ENCODE data around the gene GRHPR.
"Not testable (repeated sequence)": the region's sequence is repeated elsewhere in the genome, so short reads cannot be mapped to it uniquely, and the experiment has no call there.

Gene GRHPR

GRCh38 chr9:37464426-37465248, 42.1 kb downstream of the GRHPR start:
- Histone ChIP-seq H3K36me3 (ENCODE audit: control insufficient read depth, insufficient read depth, low read length) (no peaks in the 10 kb centered on the region), H3K27ac (ENCODE audit: low read length) (no peak overlapping the region), H3K27me3 (ENCODE audit: control insufficient read depth, insufficient read depth, low read length) (no peaks in the 10 kb centered on the region), H3K9me3 (ENCODE audit: control insufficient read depth, insufficient read depth, low read length) (no peaks in the 10 kb centered on the region), H3K4me3 (ENCODE audit: low read length) (peak overlapping the region; percentile 92), H3K4me1 (ENCODE audit: control insufficient read depth, insufficient read depth, low read length) (no peaks in the 10 kb centered on the region)
- no CpG with 5 or more reads among the region's 47 CpGs for WGBS (ENCODE audit: insufficient coverage, insufficient read length)
- DNase-seq (ENCODE audit: low read depth, low spot score), result no peak

- no peaks in the 10 kb centered on the region for H3K9me3 ChIP-seq (ENCODE audit: control insufficient read depth, insufficient read depth, low read length)
- no peaks in the 10 kb centered on the region for H3K27me3 ChIP-seq (ENCODE audit: control insufficient read depth, insufficient read depth, low read length)
- DNase-seq (ENCODE audit: low read depth, low spot score), result peak; percentile 96
- H3K36me3 ChIP-seq (ENCODE audit: control insufficient read depth, insufficient read depth, low read length), result no peaks in the 10 kb centered on the region
- H3K4me1 ChIP-seq (ENCODE audit: control insufficient read depth, insufficient read depth, low read length), result no peaks in the 10 kb centered on the region
- H3K27ac ChIP-seq (ENCODE audit: low read length), result peak within 1 kb of the TSS; percentile 21
- peak within 1 kb of the TSS; percentile 92 for H3K4me3 ChIP-seq (ENCODE audit: low read length)
- WGBS (ENCODE audit: insufficient coverage, insufficient read length), result no CpG with 5 or more reads among the region's 52 CpGs
Measured at GRCh38 chr9:37465249-37466036, 42.9 kb downstream of the GRHPR start, which contains the start of gene ZBTB5. TSS of gene ZBTB5 (minus strand) at chr9:37465450. CDS start at chr9:37442551, 22,899 bp downstream.

- Histone ChIP-seq H3K36me3 (ENCODE audit: control insufficient read depth, insufficient read depth, low read length) (no peaks in the 10 kb centered on the region), H3K27me3 (ENCODE audit: control insufficient read depth, insufficient read depth, low read length) (no peaks in the 10 kb centered on the region), H3K27ac (ENCODE audit: low read length) (peak overlapping the region; percentile 21), H3K9me3 (ENCODE audit: control insufficient read depth, insufficient read depth, low read length) (no peaks in the 10 kb centered on the region), H3K4me1 (ENCODE audit: control insufficient read depth, insufficient read depth, low read length) (no peaks in the 10 kb centered on the region), H3K4me3 (ENCODE audit: low read length) (peak overlapping the region; percentile 39; the same call in 1 of the 2 replicates)
- no CpG with 5 or more reads among the region's 47 CpGs for whole genome bisulfite sequencing (ENCODE audit: insufficient coverage, insufficient read length)
- no peak for DNase-seq (ENCODE audit: low read depth, low spot score)
Measured at GRCh38 chr9:37466037-37466709, 43.7 kb downstream of the GRHPR start.

- not testable (repeated sequence) for DNase-seq (ENCODE audit: low read depth, low spot score); H3K27ac ChIP-seq (ENCODE audit: low read length); H3K27me3 ChIP-seq (ENCODE audit: control insufficient read depth, insufficient read depth, low read length); H3K4me1 ChIP-seq (ENCODE audit: control insufficient read depth, insufficient read depth, low read length); H3K4me3 ChIP-seq (ENCODE audit: low read length); H3K36me3 ChIP-seq (ENCODE audit: control insufficient read depth, insufficient read depth, low read length); H3K9me3 ChIP-seq (ENCODE audit: control insufficient read depth, insufficient read depth, low read length)
- no CpG with 5 or more reads among the region's 17 CpGs for WGBS (ENCODE audit: insufficient coverage, insufficient read length)
Measured at GRCh38 chr9:37467530-37467929, 45.0 kb downstream of the GRHPR start.

- Histone ChIP-seq H3K27me3 (ENCODE audit: control insufficient read depth, insufficient read depth, low read length) (no peaks in the 10 kb centered on the region), H3K4me1 (ENCODE audit: control insufficient read depth, insufficient read depth, low read length) (no peaks in the 10 kb centered on the region), H3K27ac (ENCODE audit: low read length) (no peak overlapping the region), H3K36me3 (ENCODE audit: control insufficient read depth, insufficient read depth, low read length) (no peaks in the 10 kb centered on the region), H3K9me3 (ENCODE audit: control insufficient read depth, insufficient read depth, low read length) (no peaks in the 10 kb centered on the region), H3K4me3 (ENCODE audit: low read length) (no peak overlapping the region)
- no CpG with 5 or more reads among the region's 6 CpGs for WGBS (ENCODE audit: insufficient coverage, insufficient read length)
- DNase-seq (ENCODE audit: low read depth, low spot score), result no peak
Measured at GRCh38 chr9:37468620-37469019, 46.1 kb downstream of the GRHPR start.

- no peak overlapping the region for H3K4me3 ChIP-seq (ENCODE audit: low read length)
- peak; percentile 77 for DNase-seq (ENCODE audit: low read depth, low spot score)
Measured at GRCh38 chr9:37471942-37472684, 49.6 kb downstream of the GRHPR start.

GRCh38 chr9:37473982-37474381, 51.5 kb downstream of the GRHPR start:
- H3K27ac ChIP-seq (ENCODE audit: low read length); H3K4me3 ChIP-seq (ENCODE audit: low read length); H3K4me1 ChIP-seq (ENCODE audit: control insufficient read depth, insufficient read depth, low read length); H3K9me3 ChIP-seq (ENCODE audit: control insufficient read depth, insufficient read depth, low read length); H3K36me3 ChIP-seq (ENCODE audit: control insufficient read depth, insufficient read depth, low read length); DNase-seq (ENCODE audit: low read depth, low spot score); H3K27me3 ChIP-seq (ENCODE audit: control insufficient read depth, insufficient read depth, low read length): not testable (repeated sequence)
- no CpG with 5 or more reads among the region's 6 CpGs for WGBS (ENCODE audit: insufficient coverage, insufficient read length)

More at GRCh38 chr9:37471942-37472684, 49.6 kb downstream of the GRHPR start:
- Histone ChIP-seq H3K4me1 (ENCODE audit: control insufficient read depth, insufficient read depth, low read length) (no peaks in the 10 kb centered on the region), H3K27me3 (ENCODE audit: control insufficient read depth, insufficient read depth, low read length) (no peaks in the 10 kb centered on the region), H3K9me3 (ENCODE audit: control insufficient read depth, insufficient read depth, low read length) (no peaks in the 10 kb centered on the region), H3K27ac (ENCODE audit: low read length) (no peak overlapping the region), H3K36me3 (ENCODE audit: control insufficient read depth, insufficient read depth, low read length) (no peaks in the 10 kb centered on the region)
- no CpG with 5 or more reads among the region's 7 CpGs for WGBS (ENCODE audit: insufficient coverage, insufficient read length)

- H3K27me3 ChIP-seq (ENCODE audit: control insufficient read depth, insufficient read depth, low read length), result no peaks in the 10 kb centered on the region
Measured at GRCh38 chr9:37474438-37474837, 51.9 kb downstream of the GRHPR start.

GRCh38 chr9:37476930-37477329, 54.4 kb downstream of the GRHPR start:
- DNase-seq (ENCODE audit: low read depth, low spot score), result no peak
- no CpG with 5 or more reads among the region's 11 CpGs for WGBS (ENCODE audit: insufficient coverage, insufficient read length)
- Histone ChIP-seq H3K4me3 (ENCODE audit: low read length) (no peak overlapping the region), H3K4me1 (ENCODE audit: control insufficient read depth, insufficient read depth, low read length) (no peaks in the 10 kb centered on the region), H3K9me3 (ENCODE audit: control insufficient read depth, insufficient read depth, low read length) (no peaks in the 10 kb centered on the region), H3K27ac (ENCODE audit: low read length) (no peak overlapping the region), H3K36me3 (ENCODE audit: control insufficient read depth, insufficient read depth, low read length) (no peaks in the 10 kb centered on the region), H3K27me3 (ENCODE audit: control insufficient read depth, insufficient read depth, low read length) (no peaks in the 10 kb centered on the region)

More at GRCh38 chr9:37474438-37474837, 51.9 kb downstream of the GRHPR start:
- no peak overlapping the region for H3K27ac ChIP-seq (ENCODE audit: low read length)
- H3K36me3 ChIP-seq (ENCODE audit: control insufficient read depth, insufficient read depth, low read length), result no peaks in the 10 kb centered on the region
- H3K9me3 ChIP-seq (ENCODE audit: control insufficient read depth, insufficient read depth, low read length), result no peaks in the 10 kb centered on the region
- no peak for DNase-seq (ENCODE audit: low read depth, low spot score)
- no peak overlapping the region for H3K4me3 ChIP-seq (ENCODE audit: low read length)
- H3K4me1 ChIP-seq (ENCODE audit: control insufficient read depth, insufficient read depth, low read length), result no peaks in the 10 kb centered on the region
- WGBS (ENCODE audit: insufficient coverage, insufficient read length), result 100% methylated on average over 1 of the region's 3 CpGs

GRCh38 chr9:37477443-37477842, 54.9 kb downstream of the GRHPR start:
- not testable (repeated sequence) for H3K4me3 ChIP-seq (ENCODE audit: low read length); H3K4me1 ChIP-seq (ENCODE audit: control insufficient read depth, insufficient read depth, low read length); H3K9me3 ChIP-seq (ENCODE audit: control insufficient read depth, insufficient read depth, low read length); H3K27me3 ChIP-seq (ENCODE audit: control insufficient read depth, insufficient read depth, low read length); H3K36me3 ChIP-seq (ENCODE audit: control insufficient read depth, insufficient read depth, low read length); H3K27ac ChIP-seq (ENCODE audit: low read length); DNase-seq (ENCODE audit: low read depth, low spot score)
- WGBS (ENCODE audit: insufficient coverage, insufficient read length), result no CpG with 5 or more reads among the region's 4 CpGs
